Glutamatergic neuron (in vitro differentiated cells): ENCODE data around the gene MGMT. TPM values are rescaled to one million over a fixed set of nuclear protein-coding genes. Genes with fewer than 3 reads are reported as not detected.

Source experiments
- DNase-seq: peaks from one replicate; pipeline ENCODE4 v3.0.0; 2022
- H3K27ac Mint-ChIP-seq: one replicate; pipeline ENCODE4 v1.8.0; 2020; ENCODE audit warnings: mild to moderate bottlenecking, mixed read lengths, inconsistent platforms; ENCODE audit not compliant: unreplicated experiment
- H3K27me3 Mint-ChIP-seq: one replicate; pipeline ENCODE4 v1.8.0; 2020; ENCODE audit warnings: mild to moderate bottlenecking, moderate library complexity, mixed read lengths, inconsistent platforms; ENCODE audit not compliant: unreplicated experiment
- H3K36me3 Mint-ChIP-seq: one replicate; pipeline ENCODE4 v1.8.0; 2020; ENCODE audit warnings: mild to moderate bottlenecking, mixed read lengths, inconsistent platforms; ENCODE audit not compliant: unreplicated experiment
- H3K4me1 Mint-ChIP-seq: one replicate; pipeline ENCODE4 v1.8.0; 2020; ENCODE audit warnings: mild to moderate bottlenecking, low read depth, mixed read lengths, inconsistent platforms; ENCODE audit not compliant: unreplicated experiment
- H3K4me3 Mint-ChIP-seq: one replicate; pipeline ENCODE4 v1.8.0; 2020; ENCODE audit warnings: mild to moderate bottlenecking, mixed read lengths, inconsistent platforms; ENCODE audit not compliant: unreplicated experiment
- H3K9me3 Mint-ChIP-seq: one replicate; pipeline ENCODE4 v1.8.0; 2020; ENCODE audit warnings: mild to moderate bottlenecking, moderate library complexity, mixed read lengths, inconsistent platforms; ENCODE audit not compliant: unreplicated experiment
- CTCF ChIP-seq: fragments of 200-600 bp; sonication (generic); IDR thresholded peaks from one replicate; pipeline ENCODE4 v1.5.0; 2021; ENCODE audit not compliant: partially characterized antibody, unreplicated experiment
- total RNA-seq: library from RNA; stranded (reverse); fragmentation: NEBNext Ultra II Directional; extraction: Animal tissue kit (Norgen Biotek cat#: 25700); gene quantifications from one replicate; pipeline ENCODE4 v1.2.1, GENCODE V29; 2021; ENCODE audit not compliant: unreplicated experiment

The MGMT gene
- total RNA-seq, 1 donor from 2014 or later: 15.9 TPM

GRCh38 chr10:129594811-129595210 is 127.8 kb downstream of the MGMT start:
- DNase-seq: no peak
- Mint-ChIP-seq H3K4me3 (no peak overlapping the region), H3K27me3 (peaks cover 2% of the 10 kb centered on the region), H3K9me3 (peaks cover 9% of the 10 kb centered on the region), H3K27ac (no peak overlapping the region), H3K4me1 (no peaks in the 10 kb centered on the region), H3K36me3 (peaks cover 33% of the 10 kb centered on the region)
- TF ChIP-seq CTCF: no peak

GRCh38 chr10:129598413-129598812 is 131.4 kb downstream of the MGMT start:
- peaks cover 2% of the 10 kb centered on the region for H3K27me3 Mint-ChIP-seq
- peaks cover 20% of the 10 kb centered on the region for H3K4me1 Mint-ChIP-seq
- TF ChIP-seq CTCF: no peak
- H3K4me3 Mint-ChIP-seq: no peak overlapping the region
- H3K27ac Mint-ChIP-seq: no peak overlapping the region
- peaks cover 11% of the 10 kb centered on the region for H3K9me3 Mint-ChIP-seq
- DNase-seq: no peak
- H3K36me3 Mint-ChIP-seq: peaks cover 33% of the 10 kb centered on the region

- H3K4me1 Mint-ChIP-seq: peaks cover 26% of the 10 kb centered on the region
- H3K36me3 Mint-ChIP-seq: peaks cover 25% of the 10 kb centered on the region
- H3K9me3 Mint-ChIP-seq: peaks cover 8% of the 10 kb centered on the region
- no peak for DNase-seq
- H3K27me3 Mint-ChIP-seq: peaks cover 2% of the 10 kb centered on the region
- no peak for TF ChIP-seq CTCF
- H3K27ac Mint-ChIP-seq: no peak overlapping the region
- H3K4me3 Mint-ChIP-seq: no peak overlapping the region
Observed at GRCh38 chr10:129599160-129599559, 132.1 kb downstream of the MGMT start.

- Mint-ChIP-seq H3K4me1 (peaks cover 45% of the 10 kb centered on the region), H3K36me3 (no peaks in the 10 kb centered on the region), H3K4me3 (no peak overlapping the region), H3K27me3 (peaks cover 2% of the 10 kb centered on the region), H3K9me3 (peaks cover 2% of the 10 kb centered on the region), H3K27ac (peak overlapping the region; percentile 77)
- no peak for TF ChIP-seq CTCF
- DNase-seq: no peak
Observed at GRCh38 chr10:129601737-129602136, 134.7 kb downstream of the MGMT start.

- Mint-ChIP-seq H3K4me3 (peak overlapping the region; percentile 26), H3K9me3 (peaks cover 2% of the 10 kb centered on the region), H3K36me3 (no peaks in the 10 kb centered on the region), H3K4me1 (peaks cover 47% of the 10 kb centered on the region), H3K27me3 (peaks cover 2% of the 10 kb centered on the region), H3K27ac (peak overlapping the region; percentile 91)
- no peak for TF ChIP-seq CTCF
- DNase-seq: no peak
Observed at GRCh38 chr10:129602938-129603535, 136.0 kb downstream of the MGMT start.
